ENCODE results near the gene CSMD2.
"Not testable (repeated sequence)": the region's sequence is repeated elsewhere in the genome, so short reads cannot be mapped to it uniquely, and the experiment has no call there.

Gene CSMD2

DNA sequence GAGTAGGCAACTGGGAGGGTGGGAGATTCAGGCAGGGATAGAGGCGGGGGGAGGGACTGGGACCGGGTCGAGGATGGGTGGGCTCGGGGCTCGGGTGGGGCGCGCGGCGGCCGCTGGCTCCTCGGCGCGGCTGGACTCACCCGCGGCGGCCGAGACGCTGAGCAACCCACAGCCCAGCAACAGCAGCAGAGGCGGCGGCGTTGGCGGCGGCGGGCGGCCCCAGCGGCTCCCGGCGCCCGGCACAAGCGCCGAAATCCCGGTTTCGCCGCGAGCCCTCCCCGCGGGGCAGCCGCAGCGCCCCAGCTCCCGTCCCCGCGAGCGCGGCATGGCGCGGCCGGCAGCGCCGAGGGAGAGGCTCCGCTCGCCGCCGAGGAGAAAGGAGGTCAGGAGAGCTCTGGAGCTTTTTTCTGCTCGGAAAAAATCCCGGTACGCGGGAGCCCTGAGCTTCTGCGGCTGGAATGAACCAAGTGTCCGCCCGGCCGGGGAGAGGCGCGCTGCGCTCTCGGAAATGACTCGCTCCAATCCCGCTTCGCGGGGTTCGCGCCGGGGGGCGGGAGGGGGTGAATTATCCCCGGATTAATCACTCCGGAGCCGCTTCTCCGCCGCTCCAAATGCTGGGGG is at the start of gene CSMD2:
Gene CSMD2, minus strand, starts transcription at position 460 of the 621 bp plus-strand sequence. Its CDS starts 133 bp downstream, at position 327.
- DNase-seq: no peak

DNA sequence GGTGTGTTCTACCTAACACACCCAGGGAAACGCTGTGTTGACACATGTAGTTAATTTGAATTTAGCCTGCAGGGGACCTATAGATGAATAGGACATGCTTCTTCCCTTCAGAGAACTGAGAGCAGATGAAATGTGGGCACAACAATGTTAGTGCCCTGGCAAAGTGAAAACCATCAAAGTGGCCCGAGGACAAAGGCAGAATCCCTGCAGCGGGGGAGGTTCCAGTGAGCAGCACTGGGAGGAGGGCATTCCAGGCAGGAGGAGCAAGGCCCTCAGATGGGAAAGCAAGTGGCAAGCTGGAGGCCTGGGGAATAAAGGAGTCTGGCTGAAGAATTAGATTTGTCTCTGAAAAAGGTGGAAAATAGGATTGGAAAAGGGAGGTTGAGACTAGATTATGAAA is 48.9 kb upstream of the CSMD2 start:
- no peak for DNase-seq

- DNase-seq: no peak
Observed at GRCh38 chr1:34212673-34213072, 47.6 kb upstream of the CSMD2 start.

DNA sequence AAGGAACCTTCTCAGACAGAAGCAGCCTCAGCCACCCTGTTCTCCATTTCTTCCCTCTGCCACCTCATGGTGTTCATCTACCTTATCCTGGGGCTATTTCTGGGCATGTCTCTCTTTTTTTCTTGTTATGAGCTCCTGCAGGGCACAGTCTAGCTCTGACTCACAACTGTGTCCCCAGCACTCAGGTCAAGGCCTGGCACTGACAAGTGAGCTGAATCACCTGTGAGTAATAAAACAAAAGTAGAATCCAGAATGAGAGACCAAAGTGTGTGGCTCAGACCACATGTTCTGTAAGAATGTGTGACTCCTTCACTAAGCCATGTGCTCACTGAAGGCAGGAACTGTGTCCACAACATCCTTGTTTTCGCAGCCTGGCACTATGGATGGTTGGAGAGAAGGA is 34.9 kb upstream of the CSMD2 start:
- no peak for DNase-seq

GRCh38 chr1:34192621-34193020 is 27.6 kb upstream of the CSMD2 start:
- DNase-seq: no peak

GRCh38 chr1:34190692-34191091 is 25.7 kb upstream of the CSMD2 start:
- DNase-seq: no peak

- no peak for DNase-seq
Observed at GRCh38 chr1:34188985-34189384, 24.0 kb upstream of the CSMD2 start.

DNA sequence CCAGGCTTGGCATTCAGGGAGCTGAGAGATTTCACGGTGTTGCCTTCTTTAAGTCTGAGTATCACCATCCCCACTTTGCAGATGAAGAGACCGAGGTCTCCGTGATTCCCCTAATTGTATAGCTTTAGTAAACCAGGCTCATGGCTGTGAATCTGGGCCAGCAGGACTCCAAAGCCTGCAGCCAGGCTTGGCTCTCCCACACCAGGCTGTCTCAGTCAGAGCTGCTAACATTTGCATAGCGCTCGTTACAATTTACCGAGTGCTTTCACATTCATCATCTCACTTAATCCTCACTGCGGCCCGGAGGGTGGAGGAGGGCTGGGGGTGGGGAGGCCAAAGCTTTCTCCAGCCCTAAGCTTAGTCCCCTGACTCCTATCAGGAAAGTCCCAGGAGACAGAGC is 23.4 kb upstream of the CSMD2 start:
- no peak for DNase-seq

DNA sequence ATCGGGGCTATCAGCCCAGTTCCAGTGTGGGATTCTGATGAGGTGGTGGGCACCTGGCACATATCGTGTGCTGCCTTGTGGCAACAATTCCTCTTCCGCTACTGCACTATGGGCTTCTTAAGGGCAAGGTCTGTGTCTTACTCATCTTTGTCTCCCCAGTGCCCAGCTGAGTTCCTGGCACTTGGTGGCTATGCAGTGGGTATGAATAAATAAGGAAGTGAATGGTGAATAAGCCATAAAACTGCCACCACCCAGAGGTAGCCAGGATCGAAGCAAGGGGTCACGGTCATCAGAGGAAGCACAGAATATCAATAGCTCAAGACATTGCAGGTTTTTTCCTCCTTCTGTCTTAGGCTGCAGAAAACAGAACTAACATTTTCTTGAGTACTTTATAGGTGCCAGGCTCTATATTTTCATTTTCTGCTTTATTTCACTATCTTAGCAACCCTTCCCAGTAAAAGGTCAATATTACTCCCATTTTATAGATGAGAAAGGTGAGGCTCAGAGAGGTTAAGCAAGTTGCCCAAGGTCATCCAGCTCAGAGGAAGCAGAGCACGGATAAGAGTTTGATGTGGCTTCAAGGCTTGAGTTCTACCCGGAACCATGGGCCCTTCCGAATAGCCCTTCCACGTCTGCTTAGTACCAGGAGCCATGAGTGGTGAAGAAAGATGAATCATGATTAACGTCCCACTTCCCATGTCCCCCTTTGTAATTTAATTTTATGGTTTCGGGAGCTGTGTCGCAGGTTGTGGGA is 21.9 kb upstream of the CSMD2 start:
- DNase-seq: no peak

GRCh38 chr1:34183381-34183780 is 18.4 kb upstream of the CSMD2 start:
- DNase-seq: not testable (repeated sequence)

DNA sequence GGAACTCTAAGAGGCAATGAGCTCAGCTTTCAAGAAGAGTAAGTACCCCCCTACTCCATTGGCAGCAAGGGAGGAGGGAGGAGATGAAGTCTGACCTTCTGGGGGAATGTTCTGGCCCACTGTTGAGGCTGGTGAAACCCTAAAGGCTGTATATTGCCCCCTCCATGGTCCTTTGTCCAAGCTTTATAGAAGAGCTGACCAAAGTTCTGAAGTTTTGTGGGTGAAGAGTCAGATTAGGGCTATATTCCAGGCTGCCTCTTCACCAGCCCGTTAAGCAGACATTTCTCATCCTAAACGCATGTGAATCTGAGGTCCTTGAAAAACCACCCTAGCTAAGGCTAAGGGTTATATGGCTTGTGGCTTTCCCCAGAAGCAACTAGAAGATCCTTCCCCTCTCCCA is 13.0 kb upstream of the CSMD2 start:
- DNase-seq: no peak

- no peak for DNase-seq
Observed at GRCh38 chr1:34176830-34177603, 12.0 kb upstream of the CSMD2 start, which contains the start of gene C1orf94. C1orf94 (plus strand) TSS chr1:34176907; CDS start chr1:34177790, 883 bp downstream.

DNA sequence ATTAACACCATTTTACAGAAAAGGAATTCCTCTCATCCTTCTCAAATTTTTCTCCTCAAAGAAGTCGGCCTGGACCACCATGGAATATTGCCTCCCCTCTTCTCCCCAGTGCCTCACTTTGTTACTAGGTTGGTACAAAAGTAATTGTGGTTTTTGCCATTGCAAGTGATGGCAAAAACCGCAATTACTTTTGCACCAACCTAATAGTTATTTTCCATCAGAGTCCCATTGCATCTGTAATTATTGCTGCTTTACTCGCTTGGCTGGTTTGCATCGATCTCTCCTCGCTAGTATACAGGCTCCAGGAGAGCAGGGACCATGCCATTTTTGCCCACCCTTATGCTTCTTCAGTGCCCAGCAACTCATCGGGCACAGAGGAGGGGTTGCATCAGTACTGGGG is 10.7 kb upstream of the CSMD2 start:
- DNase-seq: no peak

DNA sequence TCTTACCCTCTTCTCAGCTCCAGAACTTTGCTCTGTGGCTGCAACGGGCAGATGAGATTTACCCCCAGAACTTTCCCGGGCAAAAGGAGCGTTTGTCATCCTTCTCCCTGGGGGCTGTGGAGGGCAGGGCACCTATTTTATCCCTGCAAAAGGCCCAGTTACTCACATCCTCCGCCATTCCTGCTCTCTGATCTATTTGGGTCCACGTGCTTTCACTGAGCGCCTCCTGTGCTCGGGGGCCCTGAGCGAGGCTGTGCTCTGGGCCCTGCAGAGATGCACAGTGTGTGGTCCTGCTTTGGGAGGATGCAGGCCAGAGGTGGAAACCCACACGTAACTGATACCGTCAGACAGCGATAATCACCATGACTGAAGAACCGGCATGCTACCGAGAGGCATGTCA is 2.4 kb upstream of the CSMD2 start:
- no peak for DNase-seq

DNA sequence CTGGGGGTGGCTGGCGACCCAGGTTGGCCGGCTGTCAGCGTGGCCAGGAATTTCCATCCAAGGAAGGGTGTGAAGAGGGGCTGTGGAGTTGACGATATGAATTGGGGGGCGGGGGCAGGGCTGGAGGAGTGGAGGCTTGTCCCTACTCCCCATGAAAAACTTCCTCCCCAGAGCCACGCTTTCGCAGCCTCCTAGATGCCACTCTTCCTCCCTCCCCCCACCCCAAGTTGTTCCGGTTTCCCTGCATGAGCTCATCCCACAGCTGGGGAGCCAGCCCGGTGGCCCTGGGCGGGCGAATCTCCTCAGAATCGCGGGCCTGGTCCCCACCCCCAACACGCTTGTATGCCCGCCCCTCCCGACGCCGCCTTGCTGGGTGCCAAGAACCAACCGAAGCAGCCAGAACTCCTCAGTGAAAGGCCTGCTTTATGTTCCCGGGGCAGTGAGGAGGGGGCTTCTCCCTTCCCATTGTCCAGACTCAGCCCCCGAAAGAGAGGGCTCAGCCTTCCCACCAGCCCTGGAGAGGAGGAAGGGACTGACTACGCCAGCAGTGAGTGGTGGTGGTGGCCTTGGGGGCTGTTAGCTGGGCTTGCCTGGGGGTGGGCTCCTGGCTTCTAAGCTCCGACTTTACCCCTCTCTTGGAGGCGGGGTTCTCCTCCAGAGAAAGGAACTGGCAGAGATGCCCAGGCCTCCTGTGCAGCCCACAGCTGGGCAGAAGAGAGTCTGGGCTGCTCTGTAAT is 1.8 kb upstream of the CSMD2 start:
- DNase-seq: no peak

DNA sequence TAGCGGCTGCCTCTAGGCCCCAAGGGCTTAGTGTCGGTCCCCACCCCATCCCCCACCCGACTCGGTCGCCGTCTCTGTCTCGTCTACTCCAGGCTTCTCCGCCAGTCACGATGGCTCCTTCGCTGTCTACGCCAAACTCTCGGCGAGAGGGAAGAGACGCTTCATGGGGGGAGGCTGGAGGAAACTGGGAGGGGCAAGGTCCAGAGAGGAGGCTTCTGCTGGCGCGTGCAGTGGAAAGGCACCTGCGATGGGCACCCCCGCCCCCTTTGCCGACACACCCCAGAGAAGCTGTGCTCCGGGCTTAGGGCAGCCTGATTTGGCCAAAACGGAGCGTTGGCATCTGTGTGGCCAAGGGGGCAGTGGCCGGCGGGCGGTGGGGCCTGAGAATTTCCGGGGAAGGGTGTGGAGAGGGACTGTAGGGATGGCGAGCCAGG is 1.2 kb upstream of the CSMD2 start:
- DNase-seq: no peak

DNA sequence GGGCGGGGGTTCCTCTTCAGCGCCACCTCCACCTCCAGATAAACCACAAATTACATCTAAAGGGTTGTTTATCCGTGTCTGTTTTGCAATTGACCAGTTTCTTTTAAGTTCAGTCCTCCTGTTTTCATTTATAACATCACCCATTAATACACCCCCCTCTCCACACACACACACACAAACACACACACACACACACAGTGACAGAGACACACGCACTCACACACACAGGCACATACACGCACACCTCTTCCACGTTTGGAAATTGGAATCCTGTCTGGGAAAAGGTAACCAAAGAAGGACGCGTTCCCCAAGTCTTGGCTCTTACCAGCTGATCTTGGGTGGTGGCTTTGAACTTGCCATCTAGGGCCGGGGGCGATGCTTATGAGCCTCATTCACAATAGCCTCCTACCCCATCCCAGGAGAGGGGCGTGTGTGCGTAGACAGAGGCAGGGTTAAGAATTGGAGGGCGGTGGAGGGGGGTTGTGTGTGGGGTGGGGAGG is 442 bp upstream of the CSMD2 start:
- DNase-seq: no peak

DNA sequence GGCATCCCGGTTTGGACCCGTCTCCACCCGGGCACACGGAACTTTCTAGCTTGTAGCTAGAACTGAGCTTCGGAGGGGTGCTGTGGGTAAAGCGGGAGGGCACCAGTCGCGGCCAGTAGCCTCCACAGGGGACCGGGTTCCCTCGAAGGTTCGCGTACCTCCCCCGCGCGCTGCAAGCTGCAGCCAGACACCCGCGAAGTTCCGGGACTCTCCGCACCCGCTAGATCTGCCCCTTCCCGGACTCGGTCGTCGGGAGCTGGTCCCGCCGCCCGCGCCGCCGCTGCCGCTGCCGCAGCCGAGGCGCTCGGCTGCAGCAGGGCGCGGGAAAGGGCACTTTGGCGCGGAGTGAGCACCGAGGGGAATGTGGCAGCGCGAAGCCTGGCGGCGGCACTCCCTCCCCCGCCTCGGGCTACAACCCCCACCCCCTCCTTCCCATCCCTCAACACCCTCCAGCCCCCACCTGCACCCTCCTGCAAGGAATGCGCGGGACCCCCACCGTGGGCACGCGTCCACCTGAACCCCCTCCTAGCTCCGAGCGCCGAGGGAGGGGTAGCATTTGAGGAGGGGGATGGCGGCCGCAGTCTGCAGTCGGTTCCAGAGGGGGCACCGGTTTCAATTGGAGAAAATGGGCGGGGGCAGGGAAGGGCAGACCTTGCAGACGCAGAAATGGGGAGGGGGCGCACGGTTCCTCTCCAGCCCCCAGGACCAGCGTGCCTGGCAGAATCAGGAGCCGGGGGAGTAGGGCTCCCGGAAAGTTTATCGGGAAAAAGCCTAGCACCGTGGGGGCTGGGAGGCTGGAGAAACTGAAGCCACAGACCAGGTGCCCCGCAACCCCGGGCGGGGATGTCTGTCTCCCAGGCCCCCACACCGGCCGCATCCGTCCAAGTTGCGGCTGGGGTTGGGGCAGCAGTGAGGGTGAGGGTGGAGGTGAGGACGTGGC is 968 bp downstream of the CSMD2 start:
- no peak for DNase-seq

GRCh38 chr1:34162852-34163766 is 1.9 kb downstream of the CSMD2 start:
- DNase-seq: no peak

- no peak for DNase-seq
Observed at GRCh38 chr1:34156739-34157138, 8.3 kb downstream of the CSMD2 start.

- no peak for DNase-seq
Observed at GRCh38 chr1:34155860-34156259, 9.2 kb downstream of the CSMD2 start.
